Measurements from ENCODE around the gene BNIP3.

The BNIP3 gene

DNA sequence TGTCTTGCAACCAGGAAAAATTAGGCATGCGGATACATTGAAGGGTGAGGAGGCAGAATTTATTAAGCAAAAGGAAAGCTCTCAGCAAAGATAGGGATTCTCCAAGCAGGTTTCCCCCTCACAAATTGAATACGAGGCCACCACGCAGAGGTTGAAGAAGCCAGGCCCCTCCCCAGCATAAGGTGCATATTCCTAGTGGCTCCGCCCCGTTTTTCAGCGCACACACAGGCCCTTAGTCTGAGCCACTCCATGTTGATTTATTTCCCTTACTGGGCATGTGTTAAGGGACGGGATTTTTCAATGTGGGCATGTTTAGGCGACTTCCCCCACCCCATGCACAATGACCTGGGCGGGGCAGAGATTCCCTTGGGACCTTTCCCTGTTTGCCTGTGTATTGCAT lies 56.0 kb downstream of the BNIP3 start:
- TF ChIP-seq CREB1 (IDR thresholded peaks at IDR 0.05; ENCODE audit: low read depth): no peak
- TF ChIP-seq TCF12 (IDR thresholded peaks at IDR 0.05; ENCODE audit: low read depth): no peak
- TF ChIP-seq TAF1 (IDR thresholded peaks at IDR 0.05; ENCODE audit: low read depth): no peak
- TF ChIP-seq EGR1 (IDR thresholded peaks at IDR 0.05): no peak
- TF ChIP-seq FOXM1 (IDR thresholded peaks at IDR 0.05; ENCODE audit: borderline replicate concordance, low read depth): no peak
- no peak for TF ChIP-seq TEAD4 (IDR thresholded peaks at IDR 0.05)
- TF ChIP-seq, protein P1, sequence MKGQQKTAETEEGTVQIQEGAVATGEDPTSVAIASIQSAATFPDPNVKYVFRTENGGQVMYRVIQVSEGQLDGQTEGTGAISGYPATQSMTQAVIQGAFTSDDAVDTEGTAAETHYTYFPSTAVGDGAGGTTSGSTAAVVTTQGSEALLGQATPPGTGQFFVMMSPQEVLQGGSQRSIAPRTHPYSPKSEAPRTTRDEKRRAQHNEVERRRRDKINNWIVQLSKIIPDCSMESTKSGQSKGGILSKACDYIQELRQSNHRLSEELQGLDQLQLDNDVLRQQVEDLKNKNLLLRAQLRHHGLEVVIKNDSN (IDR thresholded peaks at IDR 0.05): no peak
- no peak for TF ChIP-seq RAD21 (IDR thresholded peaks at IDR 0.05; ENCODE audit: low read depth)
- no peak for TF ChIP-seq EP300 (IDR thresholded peaks at IDR 0.05; ENCODE audit: borderline replicate concordance)
- TF ChIP-seq ZBTB7A (IDR thresholded peaks at IDR 0.05; ENCODE audit: low read depth): no peak
- TF ChIP-seq CEBPB (IDR thresholded peaks at IDR 0.05): no peak
- TF ChIP-seq, protein P2, sequence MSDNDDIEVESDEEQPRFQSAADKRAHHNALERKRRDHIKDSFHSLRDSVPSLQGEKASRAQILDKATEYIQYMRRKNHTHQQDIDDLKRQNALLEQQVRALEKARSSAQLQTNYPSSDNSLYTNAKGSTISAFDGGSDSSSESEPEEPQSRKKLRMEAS (IDR thresholded peaks at IDR 0.05): no peak
- TF ChIP-seq NFIC (IDR thresholded peaks at IDR 0.05): no peak
- TF ChIP-seq, protein P3, sequence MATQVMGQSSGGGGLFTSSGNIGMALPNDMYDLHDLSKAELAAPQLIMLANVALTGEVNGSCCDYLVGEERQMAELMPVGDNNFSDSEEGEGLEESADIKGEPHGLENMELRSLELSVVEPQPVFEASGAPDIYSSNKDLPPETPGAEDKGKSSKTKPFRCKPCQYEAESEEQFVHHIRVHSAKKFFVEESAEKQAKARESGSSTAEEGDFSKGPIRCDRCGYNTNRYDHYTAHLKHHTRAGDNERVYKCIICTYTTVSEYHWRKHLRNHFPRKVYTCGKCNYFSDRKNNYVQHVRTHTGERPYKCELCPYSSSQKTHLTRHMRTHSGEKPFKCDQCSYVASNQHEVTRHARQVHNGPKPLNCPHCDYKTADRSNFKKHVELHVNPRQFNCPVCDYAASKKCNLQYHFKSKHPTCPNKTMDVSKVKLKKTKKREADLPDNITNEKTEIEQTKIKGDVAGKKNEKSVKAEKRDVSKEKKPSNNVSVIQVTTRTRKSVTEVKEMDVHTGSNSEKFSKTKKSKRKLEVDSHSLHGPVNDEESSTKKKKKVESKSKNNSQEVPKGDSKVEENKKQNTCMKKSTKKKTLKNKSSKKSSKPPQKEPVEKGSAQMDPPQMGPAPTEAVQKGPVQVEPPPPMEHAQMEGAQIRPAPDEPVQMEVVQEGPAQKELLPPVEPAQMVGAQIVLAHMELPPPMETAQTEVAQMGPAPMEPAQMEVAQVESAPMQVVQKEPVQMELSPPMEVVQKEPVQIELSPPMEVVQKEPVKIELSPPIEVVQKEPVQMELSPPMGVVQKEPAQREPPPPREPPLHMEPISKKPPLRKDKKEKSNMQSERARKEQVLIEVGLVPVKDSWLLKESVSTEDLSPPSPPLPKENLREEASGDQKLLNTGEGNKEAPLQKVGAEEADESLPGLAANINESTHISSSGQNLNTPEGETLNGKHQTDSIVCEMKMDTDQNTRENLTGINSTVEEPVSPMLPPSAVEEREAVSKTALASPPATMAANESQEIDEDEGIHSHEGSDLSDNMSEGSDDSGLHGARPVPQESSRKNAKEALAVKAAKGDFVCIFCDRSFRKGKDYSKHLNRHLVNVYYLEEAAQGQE (IDR thresholded peaks at IDR 0.05; ENCODE audit: low read depth): no peak
- no peak for TF ChIP-seq YY1 (IDR thresholded peaks at IDR 0.05; ENCODE audit: low read depth)

DNA sequence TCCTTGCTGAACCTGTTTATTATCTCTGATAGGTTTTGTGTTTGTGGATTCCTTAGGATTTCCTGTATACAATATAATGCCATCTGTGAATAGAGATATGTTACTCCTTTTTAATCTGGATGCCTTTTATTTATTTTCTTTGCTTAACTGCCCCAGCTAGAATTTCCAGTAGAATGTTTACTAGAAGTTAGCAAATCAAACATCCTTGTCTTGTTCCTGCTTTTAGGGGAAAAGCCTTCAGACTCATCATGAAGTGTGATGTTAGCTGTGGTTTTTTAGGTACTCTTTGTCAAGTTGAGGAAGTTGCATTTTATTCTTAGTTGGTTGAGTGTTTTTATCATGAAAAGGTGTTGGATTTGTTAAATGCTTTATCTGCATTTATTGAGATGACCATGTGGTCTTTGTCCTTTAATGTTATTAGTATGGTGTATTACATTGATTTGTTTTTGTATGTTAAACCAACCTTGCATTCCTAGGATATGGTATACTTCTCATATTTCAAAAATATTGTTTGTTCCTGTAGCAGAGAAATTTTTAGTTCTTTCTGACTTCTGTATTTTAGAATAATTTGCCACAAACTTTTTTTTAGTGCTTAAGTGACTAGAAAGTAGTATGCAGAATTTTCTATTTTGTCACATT lies 56.6 kb downstream of the BNIP3 start:
- TF ChIP-seq EGR1 (IDR thresholded peaks at IDR 0.05): no peak
- no peak for TF ChIP-seq RAD21 (IDR thresholded peaks at IDR 0.05; ENCODE audit: low read depth)
- no peak for TF ChIP-seq YY1 (IDR thresholded peaks at IDR 0.05; ENCODE audit: low read depth)
- TF ChIP-seq TAF1 (IDR thresholded peaks at IDR 0.05; ENCODE audit: low read depth): no peak

DNA sequence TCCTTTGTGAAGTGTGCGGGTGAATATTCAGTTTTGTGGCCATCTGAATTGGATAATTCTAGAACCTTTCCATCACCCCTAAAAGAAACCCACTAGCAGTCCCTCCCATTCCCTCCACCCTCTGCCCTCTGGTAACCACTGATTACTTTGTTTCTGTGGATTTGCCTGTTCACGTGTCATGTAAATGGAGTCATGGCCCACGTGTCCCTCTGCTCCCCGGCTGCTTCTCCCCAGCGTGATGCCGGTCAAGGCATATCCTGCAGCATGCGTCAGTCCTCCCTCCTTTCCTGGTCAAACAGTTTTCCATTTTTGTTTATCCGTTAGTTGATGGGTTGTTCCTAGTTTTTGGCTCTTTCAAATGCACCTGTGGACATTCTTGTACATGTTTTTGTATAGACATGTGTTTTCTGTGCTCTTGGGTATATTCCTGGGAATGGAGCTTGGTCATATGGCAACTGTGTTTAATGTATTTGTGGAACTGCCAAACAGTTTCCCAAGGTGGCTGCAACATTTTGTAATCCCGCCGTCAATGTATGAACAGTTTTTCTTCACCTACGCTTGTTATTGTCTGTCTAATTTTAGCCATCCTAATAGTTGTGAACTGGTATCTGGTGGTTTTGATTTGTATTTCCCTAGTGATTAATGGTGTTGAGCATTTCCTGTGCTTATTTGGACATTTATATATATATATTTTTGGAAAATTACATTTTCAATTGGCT lies 58.5 kb downstream of the BNIP3 start:
- TF ChIP-seq YY1 (IDR thresholded peaks at IDR 0.05; ENCODE audit: low read depth) (no peak), CREB1 (IDR thresholded peaks at IDR 0.05; ENCODE audit: low read depth) (no peak), CEBPB (IDR thresholded peaks at IDR 0.05) (no peak), RAD21 (IDR thresholded peaks at IDR 0.05; ENCODE audit: low read depth) (no peak), TEAD4 (IDR thresholded peaks at IDR 0.05) (no peak), TAF1 (IDR thresholded peaks at IDR 0.05; ENCODE audit: low read depth) (no peak), NFIC (IDR thresholded peaks at IDR 0.05) (no peak), ZBTB7A (IDR thresholded peaks at IDR 0.05; ENCODE audit: low read depth) (no peak), FOXM1 (IDR thresholded peaks at IDR 0.05; ENCODE audit: borderline replicate concordance, low read depth) (no peak), EGR1 (IDR thresholded peaks at IDR 0.05) (no peak), TCF12 (IDR thresholded peaks at IDR 0.05; ENCODE audit: low read depth) (no peak), EP300 (IDR thresholded peaks at IDR 0.05; ENCODE audit: borderline replicate concordance) (no peak)
- TF ChIP-seq, protein P2 (IDR thresholded peaks at IDR 0.05): no peak
- TF ChIP-seq, protein P1 (IDR thresholded peaks at IDR 0.05): no peak
- TF ChIP-seq, protein P3 (IDR thresholded peaks at IDR 0.05; ENCODE audit: low read depth): no peak

DNA sequence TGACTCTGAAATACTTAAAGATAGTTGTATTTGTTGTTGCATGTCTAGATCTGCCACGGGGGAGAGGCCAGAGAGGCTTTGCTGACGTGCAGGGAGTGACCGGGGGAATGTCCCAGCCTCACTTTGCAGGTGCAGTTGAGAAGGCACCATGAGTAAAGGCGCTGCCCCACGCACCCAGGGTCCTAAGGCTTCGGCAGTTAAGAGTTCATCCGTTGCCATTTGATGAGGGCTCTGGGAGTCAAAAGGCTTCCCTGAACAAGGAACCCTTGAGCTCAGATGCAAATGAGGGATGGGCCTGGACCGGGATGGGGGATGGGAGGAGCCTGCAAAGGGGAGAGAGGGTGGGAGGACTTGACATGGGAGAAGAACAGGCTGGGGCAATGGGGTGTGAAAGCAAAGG lies 60.5 kb downstream of the BNIP3 start:
- TF ChIP-seq, protein P3 (IDR thresholded peaks at IDR 0.05; ENCODE audit: low read depth): no peak
- TF ChIP-seq YY1 (IDR thresholded peaks at IDR 0.05; ENCODE audit: low read depth): no peak
